Panc1 (cell line): Measurements from ENCODE around the gene FOXK2. TPM values are rescaled to one million over a fixed set of nuclear protein-coding genes. Genes with fewer than 3 reads are reported as not detected.

Experiments used
- ATAC-seq: fragments of 200-7000 bp; cut with Tn5 transposase; 2 replicates; pipeline ENCODE4 v1.9.1; 2020; ENCODE audit warnings: mild to moderate bottlenecking, moderate library complexity
- BruUV-seq: library from RNA; stranded (reverse); fragments of 400-500 nt; replicated peaks from 2 replicates; lab custom pipeline; 2021; lab: Mats Ljungman, UMichigan
- CTCF ChIA-PET: fragments of 300-600 bp; sonication (Branson Sonifier 250); formaldehyde crosslinking; loops from one replicate; lab custom pipeline; 2022; ENCODE audit warnings: antibody characterized with exemption; lab: Charles Lee
- POLR2A ChIA-PET: fragments of 300-600 bp; sonication (Branson Sonifier 250); formaldehyde crosslinking; loops from one replicate; lab custom pipeline; 2022; ENCODE audit warnings: antibody characterized with exemption; lab: Charles Lee
- DNase-seq: peaks from one replicate; pipeline ENCODE4 v3.0.0-alpha.2; 2010; ENCODE audit warnings: low read depth, low spot score
- H3K27ac ChIP-seq: 2 replicates; pipeline ENCODE4 v1.5.1; 2011; ENCODE audit warnings: mild to moderate bottlenecking, low read length, inconsistent platforms
- H3K27me3 ChIP-seq: fragments of 200-500 bp; sonication (Bioruptor generic); 2 replicates; pipeline ENCODE4 v1.6.0; 2014; ENCODE audit warnings: low read length, inconsistent platforms; ENCODE audit not compliant: control insufficient read depth, insufficient read depth
- H3K36me3 ChIP-seq: fragments of 200-500 bp; sonication (Bioruptor generic); 2 replicates; pipeline ENCODE4 v1.5.1; 2014; ENCODE audit warnings: inconsistent platforms, mild to moderate bottlenecking, low read length, moderate library complexity; ENCODE audit not compliant: control insufficient read depth, insufficient read depth
- H3K4me1 ChIP-seq: 2 replicates; pipeline ENCODE4 v1.5.1; 2011; ENCODE audit warnings: inconsistent platforms, mild to moderate bottlenecking, low read length, moderate library complexity; ENCODE audit not compliant: control insufficient read depth, insufficient read depth
- H3K4me3 ChIP-seq, 2 experiments: 2 replicates each; pipeline ENCODE4 v1.5.1; 2011 to 2012; ENCODE audit warnings: low read depth in 2 of 2, low read length in 2 of 2, mild to moderate bottlenecking in 2 of 2, inconsistent platforms in 1 of 2, moderate library complexity in 1 of 2
- H3K9me3 ChIP-seq: fragments of 200-500 bp; sonication (Bioruptor generic); 2 replicates; pipeline ENCODE4 v1.5.1; 2014; ENCODE audit warnings: low read depth, mild to moderate bottlenecking, inconsistent platforms, low read length, moderate library complexity; ENCODE audit not compliant: control insufficient read depth, insufficient read depth
- CTCF ChIP-seq: fragments of 450-650 bp; IDR thresholded peaks from 2 replicates; pipeline ENCODE4 v1.5.1; 2017; ENCODE audit warnings: mild to moderate bottlenecking
- POLR2AphosphoS5 ChIP-seq: IDR thresholded peaks from 2 replicates; pipeline ENCODE4 v1.6.1; 2012; ENCODE audit warnings: mild to moderate bottlenecking, low read depth, low read length, moderate library complexity
- REST ChIP-seq, 2 experiments: IDR thresholded peaks; 2 replicates each; pipeline ENCODE4 v1.6.1; 2011 to 2012; ENCODE audit warnings: low read depth in 2 of 2, control low read depth in 1 of 2, low read length in 1 of 2, mild to moderate bottlenecking in 1 of 2, moderate library complexity in 1 of 2; ENCODE audit not compliant: insufficient read depth in 1 of 2
- SIN3A ChIP-seq: IDR thresholded peaks from 2 replicates; pipeline ENCODE4 v1.6.1; 2012; ENCODE audit warnings: low read depth, mild to moderate bottlenecking, low read length, moderate library complexity, borderline replicate concordance; ENCODE audit not compliant: insufficient read depth
- TCF7L2 ChIP-seq: IDR thresholded peaks from 2 replicates; pipeline ENCODE4 v1.6.1; 2011; ENCODE audit warnings: mild to moderate bottlenecking, low read depth, low read length, inconsistent platforms
- in situ Hi-C: cut with HindIII; loops from 2 replicates; pipeline ENCODE4 v1.10.0; 2016; ENCODE audit warnings: low sequenced_read_pairs, low pct_unique_long_range_greater_than_20kb
- intact Hi-C: fragments of 100-400 bp; cut with micrococcal nuclease; formaldehyde crosslinking; loops from one replicate; pipeline ENCODE4 v1.10.0; 2022; ENCODE audit not compliant: unreplicated experiment
- total RNA-seq: library from RNA; stranded (reverse); gene quantifications from one replicate; pipeline ENCODE4 v1.2.1, GENCODE V29; 2021; ENCODE audit not compliant: unreplicated experiment

The FOXK2 gene
- total RNA-seq, 1 experiment from 2014 or later, result 143 TPM

GRCh38 chr17:82594571-82594970 is 75.0 kb downstream of the FOXK2 start:
- CTCF ChIA-PET, result interaction anchor here (0.7 kb wide), 1 partner anchor 187 kb away, joined by 4 read pairs; no protein-coding TSS in a partner anchor

GRCh38 chr17:82595893-82596292 is 76.4 kb downstream of the FOXK2 start:
- ChIA-PET POLR2A (no interaction called here), CTCF (no interaction called here)
- Histone ChIP-seq H3K4me3 (no peak overlapping the region), H3K9me3 (no peaks in the 10 kb centered on the region), H3K36me3 (peaks cover 4% of the 10 kb centered on the region; the same call in 1 of the 2 replicates), H3K4me1 (peaks cover 19% of the 10 kb centered on the region), H3K27ac (no peak overlapping the region), H3K27me3 (no peaks in the 10 kb centered on the region)
- BruUV-seq, result no TSS peak
- in situ Hi-C loops (no loop called here), intact Hi-C loops (no loop called here)
- DNase-seq, result no peak
- ATAC-seq, result no peak
- TF ChIP-seq REST (IDR thresholded peaks at IDR 0.05; ENCODE audit: insufficient read depth in 1 of 2, low read depth in 2 of 2, low read length in 1 of 2) (no peak), SIN3A (no peak), POLR2AphosphoS5 (no peak), CTCF (no peak), TCF7L2 (no peak)

More at GRCh38 chr17:82594571-82594970, 75.0 kb downstream of the FOXK2 start:
- ATAC-seq, result no peak
- peaks cover 19% of the 10 kb centered on the region for H3K4me1 ChIP-seq
- POLR2A ChIA-PET, result interaction anchor here (0.6 to 0.7 kb wide), 2 partner anchors 54 to 362 kb away, joined by 8 to 9 read pairs; no protein-coding TSS in a partner anchor
- no peaks in the 10 kb centered on the region for H3K9me3 ChIP-seq
- TSS peak; percentile 6 for BruUV-seq
- TF ChIP-seq CTCF (no peak), SIN3A (no peak), REST (IDR thresholded peaks at IDR 0.05; ENCODE audit: insufficient read depth in 1 of 2, low read depth in 2 of 2, low read length in 1 of 2) (no peak), POLR2AphosphoS5 (no peak), TCF7L2 (no peak)
- DNase-seq, result no peak
- no peaks in the 10 kb centered on the region for H3K27me3 ChIP-seq
- intact Hi-C loops (no loop called here), in situ Hi-C loops (no loop called here)
- H3K27ac ChIP-seq, result no peak overlapping the region
- no peak overlapping the region for H3K4me3 ChIP-seq
- peaks cover 4% of the 10 kb centered on the region; the same call in 1 of the 2 replicates for H3K36me3 ChIP-seq
